ENCODE data around the gene S100PBP. TPM values are rescaled to one million over a fixed set of nuclear protein-coding genes. Genes with fewer than 3 reads are reported as not detected.
A peak's percentile ranks its signal among the peaks of the same experiment; 100 is the strongest.

S100PBP gene
- total and polyA plus RNA-seq, 2 donors (not counting 3 experiments of a cell fraction or from before 2014, with no cell fraction given): 15.4 to 38.6 TPM

DNA sequence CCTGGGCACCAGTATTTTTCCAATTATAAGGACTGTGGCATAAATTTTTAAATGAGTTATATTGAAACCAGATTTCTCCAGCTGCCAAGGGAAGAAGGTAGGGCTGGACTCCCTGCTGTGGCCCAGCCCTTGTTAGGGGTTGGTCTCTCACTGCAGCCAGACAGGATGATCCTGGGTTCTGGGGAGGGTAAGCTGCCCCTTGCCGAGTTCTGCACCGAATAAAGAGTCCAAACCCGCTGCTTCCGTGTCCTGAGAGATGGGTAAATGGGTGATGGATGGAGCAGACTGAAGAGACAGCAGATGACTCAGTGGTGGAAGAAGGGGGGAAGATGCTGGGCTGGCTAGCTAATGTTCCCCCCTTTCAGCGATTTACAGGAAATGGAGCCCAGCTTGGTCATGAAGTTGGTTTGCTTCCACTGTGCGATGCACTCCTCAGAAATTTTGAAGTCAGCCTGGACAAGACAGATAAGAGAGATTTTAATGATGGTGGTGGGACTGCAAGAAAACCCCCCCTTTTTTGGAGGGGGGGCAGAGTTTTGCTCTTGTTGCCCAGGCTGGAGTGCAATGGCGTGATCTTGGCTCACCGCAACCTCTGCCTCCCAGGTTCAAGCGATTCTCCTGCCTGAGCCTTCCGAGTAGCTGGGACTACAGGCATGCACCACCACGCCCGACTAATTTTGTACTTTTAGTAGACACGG, 41.7 kb upstream of the S100PBP start:
- no peak overlapping the region for H2AFZ ChIP-seq (ENCODE audit: low read depth, low read length)
- H3K4me3 ChIP-seq (replicated peaks in 1 of 3; ENCODE audit: insufficient read depth in 1 of 3, low read depth in 1 of 3, low read length in 3 of 3): no peak overlapping the region
- H3K9me3 ChIP-seq (replicated peaks; ENCODE audit: control insufficient read depth, insufficient read depth, low read length): no peaks in the 10 kb centered on the region
- FAIRE-seq (no peak), DNase-seq (ENCODE audit: low read depth, low spot score) (peak; percentile 36)
- no peaks in the 10 kb centered on the region for H4K20me1 ChIP-seq (replicated peaks; ENCODE audit: control insufficient read depth, extremely low read depth, insufficient read depth, low read length)
- H3K27me3 ChIP-seq (ENCODE audit: control insufficient read depth in 2 of 2, insufficient read depth in 2 of 2, low read length in 2 of 2): no peaks in the 10 kb centered on the region
- no peak overlapping the region for H3K9ac ChIP-seq (replicated peaks; ENCODE audit: extremely low read depth, insufficient read depth, low read length)
- peaks cover 18% of the 10 kb centered on the region for H3K4me1 ChIP-seq (ENCODE audit: control insufficient read depth, extremely low read depth, insufficient read depth, low read length)
- no TSS peak for BruUV-seq (replicated peaks)
- ChIA-PET CTCF (interaction anchor here (0.7 to 12.2 kb wide), 13 partner anchors 10 to 310 kb away, joined by 3 to 392 read pairs (median 6); no protein-coding TSS in a partner anchor), POLR2A (interaction anchor here (0.6 kb wide), 1 partner anchor 131 kb away, joined by 3 read pairs; no protein-coding TSS in a partner anchor)
- H3K9me1 ChIP-seq (replicated peaks; ENCODE audit: control insufficient read depth, extremely low read depth, insufficient read depth, low read length): no peaks in the 10 kb centered on the region
- TF ChIP-seq POLR2AphosphoS5 (IDR thresholded peaks at IDR 0.05; ENCODE audit: insufficient read depth, low read depth, low read length): no peak
- TF ChIP-seq FOS (IDR thresholded peaks at IDR 0.05; ENCODE audit: borderline replicate concordance, insufficient read depth, low read length): peak; percentile 38
- TF ChIP-seq MYC (IDR thresholded peaks at IDR 0.05; ENCODE audit: low read depth, low read length): no peak
- intact Hi-C loops (cut with micrococcal nuclease): loop anchor here (2.0 kb wide), 1 partner anchor 33 kb away; no protein-coding TSS in a partner anchor
- H3K36me3 ChIP-seq (ENCODE audit: control insufficient read depth in 2 of 2, extremely low read depth in 1 of 2, insufficient read depth in 2 of 2, low read length in 2 of 2): peaks cover 12 to 34% of the 10 kb centered on the region in 2 experiments
- H3K79me2 ChIP-seq (ENCODE audit: control insufficient read depth, insufficient read depth, low read length): no peaks in the 10 kb centered on the region
- peak overlapping the region; percentile 3 for H3K4me2 ChIP-seq (ENCODE audit: insufficient read depth, low read length)
- dilution Hi-C loops (cut with MboI; ENCODE audit: extremely low pct_ligation_motif_present, low sequenced_read_pairs): no loop called here
- H3K27ac ChIP-seq (ENCODE audit: insufficient read depth, low read depth, low read length): peak overlapping the region; percentile 45

DNA sequence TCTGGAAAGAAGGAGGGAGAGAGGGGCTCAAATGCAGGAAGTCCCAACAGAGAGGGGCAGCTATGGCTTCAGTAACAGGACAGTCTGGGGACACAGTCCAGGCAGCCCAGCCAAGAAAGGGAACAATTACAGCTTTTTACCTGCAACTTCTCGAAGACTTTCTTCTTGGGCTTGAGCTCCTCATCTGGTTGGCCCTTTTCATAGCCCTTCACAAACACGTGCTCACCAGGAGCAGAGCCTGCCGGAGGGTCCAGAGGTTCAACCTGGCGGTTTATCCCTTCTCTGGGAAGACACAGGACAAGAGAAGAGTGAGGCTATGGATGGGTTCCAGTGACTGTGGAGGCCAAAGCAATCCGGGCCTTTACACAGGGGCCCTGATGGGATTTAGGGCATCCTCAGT, 38.2 kb upstream of the S100PBP start:
- no peak for FAIRE-seq

More for the DNA sequence above, 38.2 kb upstream of the S100PBP start:
- no TSS peak for BruUV-seq (replicated peaks)
- Histone ChIP-seq H4K20me1 (replicated peaks; ENCODE audit: control insufficient read depth, extremely low read depth, insufficient read depth, low read length) (no peaks in the 10 kb centered on the region), H3K27ac (ENCODE audit: insufficient read depth, low read depth, low read length) (no peak overlapping the region), H3K4me1 (ENCODE audit: control insufficient read depth, extremely low read depth, insufficient read depth, low read length) (peaks cover 28% of the 10 kb centered on the region), H3K36me3 (ENCODE audit: control insufficient read depth in 2 of 2, extremely low read depth in 1 of 2, insufficient read depth in 2 of 2, low read length in 2 of 2) (peaks cover 17 to 30% of the 10 kb centered on the region in 2 experiments), H3K9me3 (replicated peaks; ENCODE audit: control insufficient read depth, insufficient read depth, low read length) (no peaks in the 10 kb centered on the region), H3K9ac (replicated peaks; ENCODE audit: extremely low read depth, insufficient read depth, low read length) (no peak overlapping the region), H3K4me2 (ENCODE audit: insufficient read depth, low read length) (no peak overlapping the region), H3K79me2 (ENCODE audit: control insufficient read depth, insufficient read depth, low read length) (no peaks in the 10 kb centered on the region), H2AFZ (ENCODE audit: low read depth, low read length) (no peak overlapping the region), H3K27me3 (ENCODE audit: control insufficient read depth in 2 of 2, insufficient read depth in 2 of 2, low read length in 2 of 2) (no peaks in the 10 kb centered on the region), H3K4me3 (replicated peaks in 1 of 3; ENCODE audit: insufficient read depth in 1 of 3, low read depth in 1 of 3, low read length in 3 of 3) (no peak overlapping the region), H3K9me1 (replicated peaks; ENCODE audit: control insufficient read depth, extremely low read depth, insufficient read depth, low read length) (no peaks in the 10 kb centered on the region)
- dilution Hi-C loops (cut with MboI; ENCODE audit: extremely low pct_ligation_motif_present, low sequenced_read_pairs): no loop called here
- ChIA-PET POLR2A (no interaction called here), CTCF (no interaction called here)
- no peak for DNase-seq (ENCODE audit: low read depth, low spot score)
- TF ChIP-seq GATA2 (IDR thresholded peaks at IDR 0.05; ENCODE audit: insufficient read depth, insufficient read length, low read depth, low read length) (no peak), POLR2A (IDR thresholded peaks at IDR 0.05; ENCODE audit: low read depth, low read length) (no peak), FOS (IDR thresholded peaks at IDR 0.05; ENCODE audit: borderline replicate concordance, insufficient read depth, low read length) (no peak), MYC (IDR thresholded peaks at IDR 0.05; ENCODE audit: low read depth, low read length) (no peak), EZH2 (IDR thresholded peaks at IDR 0.05; ENCODE audit: borderline replicate concordance, low read depth, low read length, severe bottlenecking) (no peak), JUN (IDR thresholded peaks at IDR 0.05; ENCODE audit: borderline replicate concordance, insufficient read depth, insufficient read length, low read depth) (no peak), POLR2AphosphoS5 (IDR thresholded peaks at IDR 0.05; ENCODE audit: insufficient read depth, low read depth, low read length) (no peak)
- TF ChIP-seq, protein P1, sequence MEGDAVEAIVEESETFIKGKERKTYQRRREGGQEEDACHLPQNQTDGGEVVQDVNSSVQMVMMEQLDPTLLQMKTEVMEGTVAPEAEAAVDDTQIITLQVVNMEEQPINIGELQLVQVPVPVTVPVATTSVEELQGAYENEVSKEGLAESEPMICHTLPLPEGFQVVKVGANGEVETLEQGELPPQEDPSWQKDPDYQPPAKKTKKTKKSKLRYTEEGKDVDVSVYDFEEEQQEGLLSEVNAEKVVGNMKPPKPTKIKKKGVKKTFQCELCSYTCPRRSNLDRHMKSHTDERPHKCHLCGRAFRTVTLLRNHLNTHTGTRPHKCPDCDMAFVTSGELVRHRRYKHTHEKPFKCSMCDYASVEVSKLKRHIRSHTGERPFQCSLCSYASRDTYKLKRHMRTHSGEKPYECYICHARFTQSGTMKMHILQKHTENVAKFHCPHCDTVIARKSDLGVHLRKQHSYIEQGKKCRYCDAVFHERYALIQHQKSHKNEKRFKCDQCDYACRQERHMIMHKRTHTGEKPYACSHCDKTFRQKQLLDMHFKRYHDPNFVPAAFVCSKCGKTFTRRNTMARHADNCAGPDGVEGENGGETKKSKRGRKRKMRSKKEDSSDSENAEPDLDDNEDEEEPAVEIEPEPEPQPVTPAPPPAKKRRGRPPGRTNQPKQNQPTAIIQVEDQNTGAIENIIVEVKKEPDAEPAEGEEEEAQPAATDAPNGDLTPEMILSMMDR (IDR thresholded peaks at IDR 0.05; ENCODE audit: extremely low read depth in 1 of 2, insufficient read depth in 1 of 2, low read depth in 1 of 2, low read length in 2 of 2): no peak
- TF ChIP-seq, protein P2, sequence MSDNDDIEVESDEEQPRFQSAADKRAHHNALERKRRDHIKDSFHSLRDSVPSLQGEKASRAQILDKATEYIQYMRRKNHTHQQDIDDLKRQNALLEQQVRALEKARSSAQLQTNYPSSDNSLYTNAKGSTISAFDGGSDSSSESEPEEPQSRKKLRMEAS (IDR thresholded peaks at IDR 0.05; ENCODE audit: insufficient read depth, insufficient read length): no peak
- intact Hi-C loops (cut with micrococcal nuclease): no loop called here
